Measurements from ENCODE around the gene RIF1. TPM values are rescaled to one million over a fixed set of nuclear protein-coding genes. Genes with fewer than 3 reads are reported as not detected.

The RIF1 gene, protein sequence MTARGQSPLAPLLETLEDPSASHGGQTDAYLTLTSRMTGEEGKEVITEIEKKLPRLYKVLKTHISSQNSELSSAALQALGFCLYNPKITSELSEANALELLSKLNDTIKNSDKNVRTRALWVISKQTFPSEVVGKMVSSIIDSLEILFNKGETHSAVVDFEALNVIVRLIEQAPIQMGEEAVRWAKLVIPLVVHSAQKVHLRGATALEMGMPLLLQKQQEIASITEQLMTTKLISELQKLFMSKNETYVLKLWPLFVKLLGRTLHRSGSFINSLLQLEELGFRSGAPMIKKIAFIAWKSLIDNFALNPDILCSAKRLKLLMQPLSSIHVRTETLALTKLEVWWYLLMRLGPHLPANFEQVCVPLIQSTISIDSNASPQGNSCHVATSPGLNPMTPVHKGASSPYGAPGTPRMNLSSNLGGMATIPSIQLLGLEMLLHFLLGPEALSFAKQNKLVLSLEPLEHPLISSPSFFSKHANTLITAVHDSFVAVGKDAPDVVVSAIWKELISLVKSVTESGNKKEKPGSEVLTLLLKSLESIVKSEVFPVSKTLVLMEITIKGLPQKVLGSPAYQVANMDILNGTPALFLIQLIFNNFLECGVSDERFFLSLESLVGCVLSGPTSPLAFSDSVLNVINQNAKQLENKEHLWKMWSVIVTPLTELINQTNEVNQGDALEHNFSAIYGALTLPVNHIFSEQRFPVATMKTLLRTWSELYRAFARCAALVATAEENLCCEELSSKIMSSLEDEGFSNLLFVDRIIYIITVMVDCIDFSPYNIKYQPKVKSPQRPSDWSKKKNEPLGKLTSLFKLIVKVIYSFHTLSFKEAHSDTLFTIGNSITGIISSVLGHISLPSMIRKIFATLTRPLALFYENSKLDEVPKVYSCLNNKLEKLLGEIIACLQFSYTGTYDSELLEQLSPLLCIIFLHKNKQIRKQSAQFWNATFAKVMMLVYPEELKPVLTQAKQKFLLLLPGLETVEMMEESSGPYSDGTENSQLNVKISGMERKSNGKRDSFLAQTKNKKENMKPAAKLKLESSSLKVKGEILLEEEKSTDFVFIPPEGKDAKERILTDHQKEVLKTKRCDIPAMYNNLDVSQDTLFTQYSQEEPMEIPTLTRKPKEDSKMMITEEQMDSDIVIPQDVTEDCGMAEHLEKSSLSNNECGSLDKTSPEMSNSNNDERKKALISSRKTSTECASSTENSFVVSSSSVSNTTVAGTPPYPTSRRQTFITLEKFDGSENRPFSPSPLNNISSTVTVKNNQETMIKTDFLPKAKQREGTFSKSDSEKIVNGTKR (N-terminal part only)
- 37.4 and 45.1 TPM in 2 replicates for total RNA-seq (2014; rRNA removed)
- 3.6 TPM for polyA plus RNA-seq (2012)

DNA sequence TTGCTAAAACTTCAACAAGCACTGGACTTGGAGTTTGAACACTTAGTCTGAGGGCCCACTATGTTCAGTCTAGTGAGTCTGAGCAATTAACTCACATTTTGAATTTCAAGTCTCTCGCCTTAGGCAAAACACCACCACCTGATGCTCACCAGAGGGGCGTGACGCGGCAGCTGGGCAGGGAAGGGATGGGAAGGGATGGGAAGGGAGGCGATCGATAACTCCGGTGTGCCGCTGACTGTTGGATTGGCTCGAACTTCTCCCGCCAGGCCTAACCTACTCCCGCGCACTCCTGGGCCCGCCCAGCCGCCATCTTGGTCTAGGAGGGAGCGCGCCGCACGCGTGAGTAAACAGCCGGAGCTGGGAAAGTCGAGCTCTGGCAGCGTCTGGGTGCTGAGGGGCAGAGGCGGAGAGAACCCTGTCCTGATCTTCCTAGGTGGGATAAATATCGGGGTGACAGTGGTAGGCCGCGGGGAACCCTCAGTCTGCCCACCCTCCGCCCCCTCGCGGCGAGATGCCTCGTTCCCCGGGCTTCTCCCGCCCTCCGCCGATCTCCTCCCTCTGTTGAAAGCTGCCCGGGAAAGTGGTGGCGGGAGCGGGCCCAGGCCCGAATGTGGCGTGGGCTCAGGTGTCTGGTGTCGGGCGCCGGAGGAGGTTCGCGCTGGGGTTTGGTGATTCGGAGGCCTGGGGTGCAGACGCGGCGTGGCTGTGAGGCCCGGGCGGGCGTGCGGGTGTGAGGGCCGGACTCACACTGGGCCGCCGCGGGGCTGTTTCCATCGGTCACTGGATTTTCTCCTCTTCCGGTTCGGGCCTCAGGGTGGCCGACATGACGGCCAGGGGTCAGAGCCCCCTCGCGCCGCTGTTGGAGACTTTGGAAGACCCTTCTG lies at the start of gene RIF1:
RIF1 (plus strand) TSS at position 302 of the 884 bp plus-strand sequence; CDS start at position 824, 522 bp downstream.
- DNase-seq (ENCODE audit: low read depth), result peak; percentile 92

DNA sequence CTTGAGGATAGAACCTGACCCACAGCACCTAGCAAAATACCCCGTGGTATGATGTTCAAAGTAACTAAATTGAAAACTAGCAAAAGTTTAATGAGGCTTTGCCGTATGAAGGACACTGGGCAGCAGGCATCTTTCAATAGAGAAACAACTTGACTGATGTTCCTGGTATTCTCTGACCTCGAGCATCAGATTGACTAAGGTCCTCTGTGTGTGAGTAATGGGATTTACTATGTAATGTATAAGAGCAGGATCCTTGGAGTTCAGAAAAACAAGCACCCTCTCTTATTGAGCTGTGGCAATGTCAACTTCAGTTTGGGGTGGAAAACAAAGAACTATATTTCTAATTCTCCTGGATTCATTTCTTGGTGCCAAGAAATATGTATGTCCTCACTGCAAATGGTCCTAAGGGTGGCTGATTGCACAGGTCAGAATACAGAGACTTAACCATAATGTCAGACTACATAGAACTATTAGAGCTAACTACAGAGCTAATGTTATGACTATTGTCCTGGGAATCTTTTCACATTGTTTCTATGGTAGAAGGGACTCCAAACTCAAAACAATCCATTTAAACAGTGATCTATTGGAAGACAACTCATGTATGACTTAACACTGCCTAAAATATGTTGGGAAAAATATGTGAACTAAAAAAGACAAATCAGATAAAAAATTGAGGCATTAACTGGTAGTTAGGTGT lies 47.9 kb upstream of the RIF1 start:
- DNase-seq (ENCODE audit: low read depth), result peak; percentile 36

DNA sequence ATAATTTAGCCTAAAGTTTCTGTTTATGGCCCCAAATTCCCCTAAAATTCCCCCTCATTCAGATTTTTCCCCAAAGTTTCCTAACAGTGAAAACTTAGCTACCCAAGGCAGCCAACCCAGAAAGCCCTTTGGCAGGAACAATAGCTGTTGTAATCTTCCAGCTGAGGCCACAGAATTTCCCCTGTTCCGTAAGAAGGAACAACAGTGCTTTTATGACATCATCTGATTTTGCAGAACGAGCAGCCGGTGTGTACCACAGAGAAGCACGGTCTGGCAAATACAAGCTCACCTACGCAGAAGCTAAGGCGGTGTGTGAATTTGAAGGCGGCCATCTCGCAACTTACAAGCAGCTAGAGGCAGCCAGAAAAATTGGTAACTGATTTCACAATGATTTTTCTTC lies 46.0 kb upstream of the RIF1 start:
- no peak for DNase-seq (ENCODE audit: low read depth)

DNA sequence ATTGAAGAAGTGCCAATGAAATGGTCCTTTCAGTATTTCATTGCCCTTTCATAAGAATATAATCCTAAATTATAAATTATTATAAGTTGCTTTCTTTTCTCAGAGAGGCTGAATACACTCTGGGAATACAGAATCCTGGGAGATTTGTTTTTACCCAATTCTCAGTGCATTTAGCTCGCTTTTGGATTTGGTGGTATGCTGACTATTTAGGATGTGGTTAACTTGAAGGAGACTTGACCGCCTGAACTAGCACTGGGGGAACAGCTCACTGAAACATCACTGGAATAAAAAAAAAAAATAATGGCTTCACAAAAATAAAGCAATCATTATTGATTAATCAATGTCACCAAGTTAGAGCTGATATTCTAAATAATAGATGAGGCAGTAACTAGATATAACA lies 42.1 kb upstream of the RIF1 start:
- DNase-seq (ENCODE audit: low read depth), result peak; percentile 89

DNA sequence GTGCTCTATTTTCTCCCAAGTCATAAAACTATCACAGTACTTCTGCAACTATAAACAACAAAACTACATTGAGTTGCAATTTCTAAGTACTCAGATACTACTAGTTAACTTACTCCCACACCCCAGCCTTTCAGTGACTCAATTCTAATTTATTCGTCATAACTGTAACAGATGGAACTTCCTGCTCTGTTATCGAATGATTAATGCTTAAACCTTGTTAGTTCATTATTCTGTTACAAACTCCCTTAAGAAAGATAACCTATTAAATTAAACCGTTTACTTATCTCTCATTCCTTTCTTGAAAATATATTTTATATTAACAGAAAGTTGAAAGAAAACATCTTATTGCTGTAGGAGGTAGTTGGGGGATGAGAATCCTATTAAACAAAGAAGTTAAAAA lies 35.3 kb upstream of the RIF1 start:
- peak; percentile 92 for DNase-seq (ENCODE audit: low read depth)

DNA sequence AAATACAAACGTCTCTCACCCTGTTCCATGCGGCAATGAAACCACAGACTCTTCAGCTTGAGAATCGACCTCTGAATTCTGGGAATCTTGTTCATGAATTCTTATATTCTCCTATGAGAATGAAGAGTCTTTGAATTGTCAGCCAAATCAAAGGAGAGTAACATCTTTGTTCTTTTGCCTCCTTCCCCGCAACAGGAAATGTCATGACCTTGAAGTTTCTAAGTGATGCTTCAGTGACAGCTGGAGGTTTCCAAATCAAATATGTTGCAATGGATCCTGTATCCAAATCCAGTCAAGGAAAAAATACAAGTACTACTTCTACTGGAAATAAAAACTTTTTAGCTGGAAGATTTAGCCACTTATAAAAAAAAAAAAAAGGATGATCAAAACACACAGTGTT lies 30.5 kb upstream of the RIF1 start:
- DNase-seq (ENCODE audit: low read depth), result peak; percentile 94

DNA sequence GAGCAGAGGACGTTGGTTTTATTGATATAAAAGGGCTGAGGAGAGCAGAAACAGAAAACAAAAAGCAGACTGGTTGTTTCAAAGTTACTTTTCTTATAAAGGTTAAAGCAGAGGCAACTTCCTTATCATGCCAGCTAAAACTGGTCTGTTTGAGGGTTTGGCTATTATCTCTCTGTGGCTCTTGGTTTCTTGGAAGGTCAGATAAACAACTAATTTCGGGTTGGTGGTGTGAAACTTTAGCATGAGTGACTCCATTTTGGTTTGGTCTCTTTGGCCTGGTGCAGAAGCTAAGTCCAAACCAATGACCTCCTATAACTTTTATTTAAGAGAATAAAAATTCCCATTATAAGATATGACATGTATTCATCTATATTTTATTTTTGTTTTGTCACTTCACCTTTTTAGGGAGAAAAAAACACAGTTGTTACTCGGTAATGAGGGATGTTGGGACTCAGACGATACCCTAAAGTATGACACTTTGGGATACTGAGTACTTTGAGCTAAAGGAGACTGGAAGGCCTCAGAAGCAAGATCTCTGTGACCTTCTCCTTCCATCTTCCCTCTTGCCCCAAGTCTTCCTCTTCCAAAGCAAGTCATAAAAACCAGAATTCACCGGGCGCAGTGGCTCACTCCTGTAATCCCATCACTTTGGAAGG lies 29.0 kb upstream of the RIF1 start:
- no peak for DNase-seq (ENCODE audit: low read depth)

DNA sequence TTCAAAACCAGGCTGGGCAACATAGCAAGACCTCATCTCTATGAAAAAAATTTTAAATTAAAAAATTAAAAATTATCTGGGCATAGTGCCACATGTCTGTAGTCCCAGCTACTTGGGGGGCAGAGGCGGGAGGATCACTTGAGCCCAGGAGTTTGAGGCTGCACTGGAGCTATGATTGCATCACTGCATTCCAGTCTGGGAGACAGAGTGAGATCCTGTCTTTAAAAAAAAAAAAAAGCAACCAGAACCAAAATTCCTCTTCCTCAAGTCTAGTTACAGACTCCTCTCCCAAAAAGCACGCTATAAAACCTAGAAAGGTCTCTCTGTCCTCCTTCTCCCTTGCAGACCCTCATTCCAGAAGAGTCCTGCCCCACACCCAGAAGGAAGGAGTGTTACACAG lies 28.4 kb upstream of the RIF1 start:
- DNase-seq (ENCODE audit: low read depth), result peak; percentile 57

DNA sequence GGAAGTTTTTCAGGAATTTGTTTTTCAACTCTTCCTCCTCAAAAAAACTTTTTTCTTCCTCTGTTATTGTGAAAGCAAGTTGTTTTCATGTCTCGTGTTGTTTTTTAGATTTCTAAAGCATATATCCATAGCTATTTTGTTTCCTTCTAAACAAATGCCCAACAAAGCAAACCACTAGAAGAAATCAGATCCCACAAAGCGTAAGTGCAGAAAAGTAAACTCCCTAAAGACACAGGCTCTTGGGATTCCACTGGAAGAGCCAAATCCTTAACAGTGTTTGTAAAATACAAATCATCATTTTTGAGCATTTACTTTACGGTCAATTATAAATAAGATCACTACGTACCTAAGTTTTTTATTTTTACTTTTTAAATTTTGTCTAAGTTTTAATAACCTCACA lies 21.7 kb upstream of the RIF1 start:
- no peak for DNase-seq (ENCODE audit: low read depth)

DNA sequence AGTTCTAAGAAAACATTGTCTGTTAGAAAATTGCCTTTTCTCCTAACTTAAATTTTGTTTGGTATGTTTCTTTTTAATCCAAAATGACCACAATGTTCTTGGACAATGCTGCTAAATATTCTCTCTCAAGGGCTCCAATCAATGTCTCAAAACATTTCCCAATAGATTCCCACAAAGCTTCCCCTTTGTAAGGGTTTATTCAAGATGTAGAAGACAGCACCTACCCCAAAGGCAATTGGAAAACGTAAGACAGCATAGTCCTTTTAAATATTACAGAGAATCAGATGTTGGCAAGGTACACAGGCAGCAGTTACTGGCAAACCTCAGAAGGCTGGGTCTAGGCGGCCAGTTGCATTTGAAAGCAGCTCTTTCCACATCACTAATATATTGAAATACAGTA lies 18.3 kb upstream of the RIF1 start:
- no peak for DNase-seq (ENCODE audit: low read depth)

DNA sequence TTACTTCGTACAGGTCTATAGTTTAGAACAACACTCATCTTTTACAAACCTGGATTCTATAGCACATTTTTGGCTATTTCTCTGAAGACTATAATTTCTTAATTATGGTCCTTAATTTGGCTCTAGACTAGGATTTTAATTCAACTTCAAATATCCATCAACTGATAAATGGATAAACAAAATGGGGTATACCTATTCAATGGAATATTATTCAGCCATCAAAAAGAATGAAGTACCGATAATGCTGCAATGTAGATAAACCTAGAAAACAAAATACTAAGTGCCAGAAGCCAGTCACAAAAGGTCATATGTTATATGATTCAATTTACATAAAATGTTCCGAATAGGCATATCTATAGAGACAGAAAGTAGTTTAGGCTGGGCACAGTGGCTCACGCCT lies 15.2 kb upstream of the RIF1 start:
- DNase-seq (ENCODE audit: low read depth), result no peak

DNA sequence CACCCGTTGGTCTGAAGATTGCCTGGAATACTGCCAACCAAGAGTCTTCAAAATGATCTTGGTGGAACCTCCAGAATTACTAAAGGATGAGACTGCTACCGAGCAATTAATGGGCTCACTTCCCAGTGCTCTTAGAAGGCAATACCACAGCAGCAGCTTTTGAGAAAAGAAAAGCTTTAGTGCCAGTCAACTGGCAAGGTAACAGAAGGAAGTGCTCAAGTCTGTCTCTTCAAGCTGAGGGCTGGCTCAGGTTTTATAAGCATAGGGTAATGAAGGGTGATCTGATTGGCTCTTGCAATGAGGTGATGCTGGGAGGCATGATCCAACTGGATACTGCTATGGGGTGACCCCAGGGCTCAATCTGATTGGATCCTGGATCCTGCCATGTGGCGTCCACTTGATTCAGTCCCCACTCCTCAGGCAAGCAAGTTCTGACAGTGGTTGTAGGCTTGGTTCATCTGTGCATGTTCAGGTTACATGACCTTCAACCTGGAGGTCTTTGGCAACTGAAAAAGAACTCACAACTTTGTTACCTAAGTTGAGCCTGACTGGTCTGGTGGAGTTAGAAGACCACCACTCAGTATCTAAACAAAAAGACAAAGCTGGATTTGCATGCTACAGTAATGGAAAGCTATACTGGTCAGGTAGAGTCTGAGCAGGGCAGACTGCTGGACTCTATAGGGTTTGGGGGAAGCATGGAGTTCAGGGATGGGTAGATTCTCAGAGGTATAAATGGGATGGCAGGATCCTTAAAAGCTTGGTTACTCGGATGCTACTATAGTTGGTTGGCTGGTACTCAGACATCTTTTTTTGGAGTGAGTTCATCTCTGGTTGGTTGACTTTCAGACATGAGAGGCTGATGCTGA lies 14.0 kb upstream of the RIF1 start:
- DNase-seq (ENCODE audit: low read depth), result no peak

DNA sequence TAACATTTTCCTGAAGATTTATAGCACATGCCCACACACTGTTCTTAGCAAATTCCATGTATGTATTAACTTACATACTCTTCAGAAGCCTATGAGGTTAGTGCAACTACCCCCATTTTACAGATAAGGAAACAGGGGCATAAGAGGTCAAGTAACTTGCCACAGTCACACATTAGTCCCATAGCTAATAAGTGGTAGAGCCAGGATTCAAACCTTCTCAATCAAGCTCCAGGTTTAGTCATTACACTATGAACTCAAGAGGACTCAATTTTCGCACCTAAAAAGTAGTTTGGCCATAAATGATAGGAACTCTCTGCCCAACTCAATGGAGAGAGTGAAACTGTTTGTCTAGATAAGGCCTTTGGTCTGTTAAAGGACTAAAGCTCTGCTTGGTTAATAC lies 9.7 kb upstream of the RIF1 start:
- no peak for DNase-seq (ENCODE audit: low read depth)

DNA sequence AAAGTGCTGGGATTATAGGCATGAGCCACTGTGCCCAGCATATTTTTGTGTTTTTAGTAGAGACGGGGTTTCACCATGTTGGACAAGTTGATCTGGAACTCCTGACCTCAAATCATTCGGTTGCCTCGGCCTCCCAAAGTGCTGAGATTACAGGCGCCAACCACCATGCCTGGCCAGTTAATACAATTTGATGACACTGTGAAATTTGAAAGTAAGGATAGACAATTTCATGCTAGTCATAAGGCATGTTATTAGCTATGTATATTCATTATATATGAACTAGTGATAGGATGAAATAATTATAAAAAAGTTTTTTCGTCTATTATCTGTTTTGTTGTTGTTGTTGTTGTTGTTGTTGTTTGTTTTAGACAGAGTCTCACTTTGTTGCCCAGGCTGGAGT lies 8.6 kb upstream of the RIF1 start:
- no peak for DNase-seq (ENCODE audit: low read depth)

DNA sequence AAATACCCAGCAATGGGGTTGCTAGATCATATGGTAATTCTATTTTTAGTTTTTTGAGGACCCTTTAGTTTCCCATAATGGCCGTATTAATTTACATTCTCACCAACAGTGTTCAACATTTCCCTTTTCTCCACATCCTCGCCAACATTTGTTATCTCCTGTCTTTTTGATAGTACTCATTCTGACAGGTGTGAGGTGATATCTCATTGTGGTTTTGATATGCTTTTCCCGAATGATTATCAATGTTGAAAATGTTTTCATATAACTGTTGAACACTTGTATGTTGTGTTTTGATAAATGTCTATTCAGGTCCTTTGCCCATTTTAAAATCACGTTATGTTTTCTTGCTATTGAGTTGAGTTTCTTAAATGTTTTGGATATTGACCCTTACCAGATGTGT lies 5.8 kb upstream of the RIF1 start:
- no peak for DNase-seq (ENCODE audit: low read depth)

DNA sequence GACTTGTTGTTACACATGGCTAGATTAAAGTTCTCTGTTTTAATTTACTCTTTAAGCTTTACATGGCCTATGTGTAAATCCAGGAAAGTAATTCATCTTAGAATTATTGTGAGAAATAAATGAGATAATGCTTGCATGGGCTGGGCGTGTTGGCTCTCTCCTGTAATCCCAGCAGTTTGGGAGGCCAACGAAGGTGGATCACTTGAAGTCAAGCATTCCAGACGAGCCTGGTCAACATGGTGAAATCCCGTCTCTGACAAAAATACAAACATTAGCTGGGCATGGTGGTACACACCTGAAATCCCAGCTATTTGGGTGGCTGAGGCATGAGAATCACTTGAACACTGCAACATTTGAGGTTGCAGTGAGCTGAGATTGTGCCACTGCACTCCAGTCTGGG lies 4.3 kb upstream of the RIF1 start:
- DNase-seq (ENCODE audit: low read depth), result no peak

DNA sequence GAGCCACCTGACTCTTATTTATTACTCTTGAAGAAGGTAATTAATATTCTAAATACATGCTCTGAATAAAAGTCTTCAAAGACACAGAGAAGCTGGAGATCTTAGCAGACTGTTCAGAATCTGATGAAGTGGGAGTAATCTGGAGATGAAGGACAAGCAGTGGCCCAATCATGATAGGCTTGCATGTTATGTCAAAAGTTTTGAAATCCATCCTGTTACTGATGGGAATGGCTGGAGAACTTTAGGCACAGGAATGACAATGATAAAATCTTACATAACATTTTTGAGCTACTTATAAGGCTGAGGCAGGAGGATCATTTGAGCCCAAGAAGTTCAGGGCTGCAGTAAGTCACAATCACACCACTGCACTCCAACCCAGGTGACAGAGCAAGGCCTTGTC lies 2.4 kb upstream of the RIF1 start:
- DNase-seq (ENCODE audit: low read depth), result no peak

DNA sequence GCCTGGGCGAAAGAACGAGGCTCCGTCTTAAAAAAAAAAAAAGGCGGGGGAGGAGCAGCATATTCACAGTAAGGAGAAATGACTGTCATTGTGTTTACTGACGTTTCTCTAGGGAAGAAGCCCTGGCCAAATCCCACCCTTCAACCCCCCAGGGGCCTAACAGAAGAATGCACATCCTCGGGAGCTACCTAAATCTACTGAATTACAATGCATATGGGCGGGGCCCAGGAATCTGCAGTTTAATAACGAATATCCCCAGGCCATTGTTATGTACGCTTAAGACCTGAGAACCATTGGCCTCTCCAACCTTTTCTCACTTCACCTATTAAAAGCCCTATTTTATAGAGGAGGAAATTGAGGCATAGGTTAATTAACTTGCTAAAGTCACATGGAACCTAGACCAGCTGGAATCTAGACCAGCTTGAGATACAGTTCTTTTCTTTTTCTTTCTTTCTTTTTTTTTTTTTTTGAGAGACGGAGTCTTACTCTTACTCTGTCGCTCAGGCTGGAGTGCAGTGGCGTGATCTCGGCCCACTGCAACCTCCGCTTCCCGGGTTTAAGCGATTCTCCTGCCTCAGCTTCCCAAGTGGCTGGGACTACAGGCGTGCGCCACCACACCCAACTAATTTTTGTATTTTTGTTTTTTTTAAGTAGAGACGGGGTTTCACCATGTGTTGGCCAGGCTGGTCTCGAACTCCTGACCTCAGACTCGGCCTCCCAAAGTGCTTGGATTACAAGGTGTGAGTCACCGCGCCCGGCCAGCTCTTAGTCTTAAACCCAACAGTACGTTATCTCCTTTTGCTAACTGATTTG lies 708 bp upstream of the RIF1 start:
- DNase-seq (ENCODE audit: low read depth), result no peak

All from LHCN-M2 (cell line).